Midbrain (tissue), 1 donor: ENCODE data around the gene SORL1.
"Not testable (repeated sequence)": the region's sequence is repeated elsewhere in the genome, so short reads cannot be mapped to it uniquely, and the experiment has no call there.

Experiments used
- DNase-seq: peaks from one replicate; lab custom pipeline; 2025; lab: John Stamatoyannopoulos, UW

Gene SORL1, protein sequence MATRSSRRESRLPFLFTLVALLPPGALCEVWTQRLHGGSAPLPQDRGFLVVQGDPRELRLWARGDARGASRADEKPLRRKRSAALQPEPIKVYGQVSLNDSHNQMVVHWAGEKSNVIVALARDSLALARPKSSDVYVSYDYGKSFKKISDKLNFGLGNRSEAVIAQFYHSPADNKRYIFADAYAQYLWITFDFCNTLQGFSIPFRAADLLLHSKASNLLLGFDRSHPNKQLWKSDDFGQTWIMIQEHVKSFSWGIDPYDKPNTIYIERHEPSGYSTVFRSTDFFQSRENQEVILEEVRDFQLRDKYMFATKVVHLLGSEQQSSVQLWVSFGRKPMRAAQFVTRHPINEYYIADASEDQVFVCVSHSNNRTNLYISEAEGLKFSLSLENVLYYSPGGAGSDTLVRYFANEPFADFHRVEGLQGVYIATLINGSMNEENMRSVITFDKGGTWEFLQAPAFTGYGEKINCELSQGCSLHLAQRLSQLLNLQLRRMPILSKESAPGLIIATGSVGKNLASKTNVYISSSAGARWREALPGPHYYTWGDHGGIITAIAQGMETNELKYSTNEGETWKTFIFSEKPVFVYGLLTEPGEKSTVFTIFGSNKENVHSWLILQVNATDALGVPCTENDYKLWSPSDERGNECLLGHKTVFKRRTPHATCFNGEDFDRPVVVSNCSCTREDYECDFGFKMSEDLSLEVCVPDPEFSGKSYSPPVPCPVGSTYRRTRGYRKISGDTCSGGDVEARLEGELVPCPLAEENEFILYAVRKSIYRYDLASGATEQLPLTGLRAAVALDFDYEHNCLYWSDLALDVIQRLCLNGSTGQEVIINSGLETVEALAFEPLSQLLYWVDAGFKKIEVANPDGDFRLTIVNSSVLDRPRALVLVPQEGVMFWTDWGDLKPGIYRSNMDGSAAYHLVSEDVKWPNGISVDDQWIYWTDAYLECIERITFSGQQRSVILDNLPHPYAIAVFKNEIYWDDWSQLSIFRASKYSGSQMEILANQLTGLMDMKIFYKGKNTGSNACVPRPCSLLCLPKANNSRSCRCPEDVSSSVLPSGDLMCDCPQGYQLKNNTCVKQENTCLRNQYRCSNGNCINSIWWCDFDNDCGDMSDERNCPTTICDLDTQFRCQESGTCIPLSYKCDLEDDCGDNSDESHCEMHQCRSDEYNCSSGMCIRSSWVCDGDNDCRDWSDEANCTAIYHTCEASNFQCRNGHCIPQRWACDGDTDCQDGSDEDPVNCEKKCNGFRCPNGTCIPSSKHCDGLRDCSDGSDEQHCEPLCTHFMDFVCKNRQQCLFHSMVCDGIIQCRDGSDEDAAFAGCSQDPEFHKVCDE (N-terminal part only)

GRCh38 chr11:121451986-121452608 lies at the start of gene SORL1:
TSS of gene SORL1 (plus strand) at chr11:121452314. CDS start at chr11:121452332, 18 bp downstream.
- peak; percentile 83 for DNase-seq

GRCh38 chr11:121405646-121406045 lies 46.5 kb upstream of the SORL1 start:
- DNase-seq, result no peak

DNA sequence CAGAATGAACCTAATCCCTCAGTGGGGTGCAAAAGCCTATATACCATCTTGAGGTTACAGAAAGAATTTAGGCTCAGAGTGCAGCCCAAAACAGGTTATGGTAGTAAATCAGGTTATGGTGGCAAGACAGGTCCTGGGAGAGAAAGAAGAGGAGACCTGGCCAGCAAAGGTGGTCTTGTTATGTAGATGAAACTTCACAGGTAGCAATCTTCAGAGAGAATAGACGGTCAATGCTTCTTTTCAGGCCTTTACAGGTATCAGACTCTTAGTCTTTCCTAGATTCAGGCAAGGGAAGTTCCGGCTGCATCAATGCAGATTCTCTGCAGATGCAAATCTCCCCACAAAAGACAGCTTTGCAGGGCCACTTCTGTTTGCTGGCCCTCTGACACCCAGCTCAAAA lies 45.8 kb upstream of the SORL1 start:
- no peak for DNase-seq

GRCh38 chr11:121408830-121409229 lies 43.3 kb upstream of the SORL1 start:
- DNase-seq, result no peak

DNA sequence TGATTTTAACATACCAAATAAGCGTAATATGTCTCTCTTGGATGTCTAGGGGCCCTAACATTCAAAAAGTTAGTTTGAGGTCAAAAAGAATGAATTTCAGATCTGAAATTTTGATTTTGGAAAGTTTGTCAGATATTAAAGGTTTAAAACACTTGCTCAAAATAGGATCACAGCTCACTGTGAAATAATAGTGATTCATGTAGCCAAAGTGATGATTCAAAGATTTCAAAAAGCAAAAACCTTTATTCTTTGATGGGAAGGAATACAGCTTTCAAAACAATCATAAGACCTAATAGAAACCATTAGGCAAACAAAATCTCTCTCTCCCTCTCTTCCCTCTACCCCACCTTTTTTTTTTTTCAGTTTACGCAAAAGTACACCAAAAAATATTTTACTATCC lies 42.1 kb upstream of the SORL1 start:
- not testable (repeated sequence) for DNase-seq

DNA sequence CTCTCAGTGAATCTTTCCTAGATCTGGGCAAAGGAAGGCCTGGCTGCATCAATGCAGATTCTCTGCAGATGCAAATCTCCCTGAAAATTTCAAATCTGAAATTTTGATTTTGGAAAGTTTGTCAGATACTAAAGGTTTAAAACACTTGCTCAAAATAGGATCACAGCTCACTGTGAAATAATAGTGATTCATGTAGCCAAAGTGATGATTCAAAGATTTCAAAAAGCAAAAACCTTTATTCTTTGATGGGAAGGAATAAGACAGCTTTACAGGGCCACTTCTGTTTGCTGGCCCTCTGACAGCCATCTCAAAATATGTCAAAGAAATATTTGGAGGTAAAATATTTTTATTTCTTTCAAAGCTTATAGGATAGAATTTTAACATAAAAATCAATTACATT lies 40.8 kb upstream of the SORL1 start:
- DNase-seq, result not testable (repeated sequence)

DNA sequence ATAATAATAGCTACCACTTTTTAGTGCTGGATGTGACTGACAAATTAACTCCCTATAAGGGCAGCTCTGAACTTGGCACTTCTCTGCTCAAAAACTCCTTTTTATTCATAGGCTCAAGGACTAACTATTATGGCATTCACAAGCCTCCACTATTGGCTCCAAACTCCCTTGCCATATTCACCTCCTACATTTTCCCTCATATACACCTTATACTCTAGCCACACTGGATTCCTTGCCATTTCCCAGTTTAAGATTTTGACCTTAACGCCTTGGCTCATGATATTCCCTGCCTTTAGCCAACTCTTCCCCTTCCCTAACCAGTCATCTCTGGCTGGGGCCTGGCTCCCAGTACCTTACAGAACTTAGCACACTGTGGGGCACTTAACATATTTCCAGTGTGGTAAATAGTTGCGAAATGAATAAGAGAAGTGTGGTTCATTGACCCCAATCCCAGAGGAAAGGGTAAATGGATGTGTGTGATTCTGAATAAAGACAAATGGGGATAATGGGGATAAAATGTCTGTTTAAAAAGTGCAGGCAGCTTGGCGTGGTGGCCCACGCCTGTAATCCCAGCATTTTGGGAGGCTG lies 40.0 kb upstream of the SORL1 start:
- no peak for DNase-seq

DNA sequence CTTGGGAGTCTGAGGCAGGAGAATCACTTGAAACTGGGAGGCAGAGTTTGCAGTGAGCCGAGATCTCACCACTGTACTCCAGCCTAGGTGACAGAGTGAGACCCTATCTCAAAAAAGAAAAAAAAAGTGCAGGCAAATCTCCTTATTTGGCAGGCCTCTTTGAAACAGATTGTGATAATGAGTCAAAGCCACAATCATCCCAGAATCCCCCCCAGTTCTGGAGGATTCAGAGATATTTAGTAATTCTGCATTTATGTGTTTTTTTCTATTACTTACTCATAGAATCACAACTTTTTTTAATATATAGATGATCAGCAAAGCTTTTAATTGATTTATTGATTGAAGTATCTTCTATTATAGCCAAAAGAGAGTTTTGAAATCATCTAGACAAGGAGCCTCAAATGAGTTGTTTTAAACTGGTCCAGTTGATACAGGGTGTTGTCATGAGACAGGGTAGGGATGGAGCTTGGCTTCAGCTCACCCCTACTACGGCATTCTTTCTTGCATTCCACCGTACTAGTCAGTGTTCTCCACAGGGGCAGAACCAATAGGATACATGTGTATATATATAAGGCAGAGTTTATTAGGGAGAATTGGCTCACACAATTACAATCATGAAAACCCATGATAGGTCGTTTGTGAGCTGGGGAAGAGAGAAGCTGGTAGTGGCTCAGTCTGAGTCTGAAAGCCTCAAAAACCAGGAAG lies 39.3 kb upstream of the SORL1 start:
- no peak for DNase-seq

DNA sequence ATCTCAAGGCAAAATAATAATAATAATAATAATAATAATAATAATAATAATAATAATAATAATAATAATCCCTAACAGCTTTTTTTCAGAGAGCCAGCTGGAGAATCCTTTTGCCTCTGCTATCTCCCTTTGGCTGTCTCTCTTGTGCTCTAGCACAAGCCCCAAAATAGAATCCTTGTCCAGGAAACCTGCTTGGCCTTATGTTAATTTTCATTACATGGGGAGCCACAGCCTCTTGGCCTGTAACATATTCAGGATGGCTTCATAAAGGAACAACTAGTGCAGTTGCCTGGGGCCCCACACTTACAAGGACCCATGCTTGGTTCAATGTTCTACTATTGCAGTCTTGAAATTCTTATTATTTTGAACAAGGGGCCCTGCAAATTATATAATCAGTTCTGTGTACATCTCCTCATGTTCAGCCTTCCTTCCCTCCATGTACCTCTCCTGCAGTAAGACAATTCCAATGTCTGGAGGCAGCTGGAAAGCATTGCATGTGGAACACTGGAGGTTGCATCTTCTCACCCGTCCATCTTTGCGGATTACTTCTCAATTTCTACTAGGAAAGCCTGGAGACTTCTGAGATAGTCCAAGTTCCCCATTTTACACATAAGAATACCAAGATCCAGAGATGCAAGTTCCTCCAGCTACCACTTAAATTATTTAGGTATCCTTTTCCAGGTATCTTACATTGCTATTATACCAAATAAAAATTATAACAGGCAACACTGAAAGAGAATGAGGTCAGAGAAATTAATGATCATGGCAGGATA lies 37.8 kb upstream of the SORL1 start:
- DNase-seq, result peak; percentile 2

DNA sequence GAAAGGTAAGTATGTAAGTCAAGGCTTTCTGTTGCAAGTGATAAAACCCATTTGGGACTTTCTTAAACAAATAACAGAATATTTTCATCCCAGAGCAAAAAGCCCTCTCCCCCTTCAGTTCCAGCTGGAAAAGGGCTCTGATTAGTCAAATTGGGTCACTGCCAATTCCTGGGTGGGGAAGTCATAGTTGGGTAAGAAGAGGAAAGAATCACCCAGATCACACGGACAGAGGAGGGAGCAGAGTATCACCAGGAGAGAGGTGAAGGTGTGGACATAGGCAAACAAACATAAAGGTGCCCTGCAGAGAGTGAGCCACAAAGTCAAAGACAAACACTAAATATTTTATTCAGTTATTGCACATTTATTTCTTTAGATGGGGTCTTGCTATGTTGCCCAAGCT lies 36.3 kb upstream of the SORL1 start:
- no peak for DNase-seq

GRCh38 chr11:121417055-121417551 lies 35.0 kb upstream of the SORL1 start:
- DNase-seq, result peak; percentile 72

GRCh38 chr11:121417607-121418006 lies 34.5 kb upstream of the SORL1 start:
- no peak for DNase-seq

DNA sequence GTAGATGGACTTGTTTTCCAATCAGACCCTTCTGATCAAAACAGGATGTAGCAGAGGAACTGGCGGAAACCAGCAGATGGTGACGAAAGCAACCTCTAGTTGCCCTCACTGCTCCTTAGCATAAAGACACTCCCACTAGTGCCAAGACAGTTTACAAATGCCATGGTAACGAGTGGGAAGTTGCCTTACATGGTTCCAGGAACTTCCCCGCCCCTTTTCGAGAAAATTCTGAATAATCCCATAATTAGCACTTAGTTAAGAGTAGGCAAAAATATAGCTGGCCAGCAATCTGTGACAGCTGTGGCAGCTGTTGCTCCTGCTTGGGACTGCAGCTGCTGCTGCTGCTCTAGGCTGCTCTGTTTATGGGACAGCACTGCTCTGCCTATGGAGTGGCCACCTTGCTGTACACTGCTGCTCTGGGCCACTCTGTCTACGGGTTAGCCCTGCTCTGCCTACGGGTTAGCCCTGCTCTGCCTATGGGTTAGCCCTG lies 33.4 kb upstream of the SORL1 start:
- peak; percentile 1 for DNase-seq

DNA sequence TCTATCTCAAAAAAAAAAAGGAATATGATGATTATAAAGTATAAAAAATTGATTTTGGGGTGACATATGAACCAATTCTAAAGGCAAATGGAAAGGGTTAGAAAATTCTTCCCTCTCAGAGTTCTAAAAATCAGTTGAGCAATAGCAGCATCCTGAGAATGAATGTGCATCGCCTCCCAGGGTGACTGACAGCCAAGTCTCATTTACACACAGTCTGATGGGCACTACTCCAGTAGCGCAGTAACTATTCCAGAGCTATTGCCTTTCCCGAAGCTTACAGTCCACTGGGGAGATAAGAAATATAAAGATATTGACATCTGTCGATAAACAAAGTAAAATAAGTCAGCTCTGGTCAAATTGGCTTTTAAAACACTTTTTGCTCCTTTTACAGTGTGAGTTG lies 32.3 kb upstream of the SORL1 start:
- no peak for DNase-seq

- DNase-seq, result no peak
These were observed 31.7 kb upstream of the SORL1 start for GRCh38 chr11:121420398-121420797.

DNA sequence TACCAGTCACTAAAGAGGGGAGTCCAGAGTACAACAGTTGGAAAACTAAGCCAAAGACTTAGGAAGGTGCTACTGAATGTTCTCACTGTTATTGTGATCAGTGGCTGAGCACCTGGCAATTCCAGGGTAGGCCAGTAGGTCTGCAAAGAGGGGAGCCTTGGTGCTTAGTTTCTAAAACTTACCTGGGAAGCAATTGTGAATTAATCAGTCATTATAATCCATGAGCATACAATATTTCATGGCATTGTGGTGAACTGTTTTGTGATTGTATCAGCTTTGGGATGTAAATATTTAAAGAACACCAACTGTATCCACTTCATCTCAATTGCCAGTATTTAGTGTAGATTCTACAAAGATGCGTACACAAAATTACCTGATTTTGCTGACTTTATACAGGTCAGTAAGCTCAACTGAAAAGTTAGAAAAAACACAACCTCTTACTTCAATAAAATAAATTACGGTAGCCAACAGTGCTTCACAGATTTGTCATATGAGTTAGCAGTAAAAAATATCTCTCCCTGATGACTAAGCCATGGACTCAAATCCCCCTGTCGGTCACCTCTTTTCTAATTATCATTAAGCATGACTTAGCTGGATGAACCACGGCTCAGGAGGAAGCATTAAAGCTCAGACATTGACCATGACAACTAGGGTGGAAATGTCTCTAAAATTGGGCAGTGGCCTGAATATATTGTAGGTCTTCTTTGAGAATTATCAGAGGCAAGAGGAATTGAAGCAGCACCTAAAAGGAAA lies 30.8 kb upstream of the SORL1 start:
- no peak for DNase-seq

DNA sequence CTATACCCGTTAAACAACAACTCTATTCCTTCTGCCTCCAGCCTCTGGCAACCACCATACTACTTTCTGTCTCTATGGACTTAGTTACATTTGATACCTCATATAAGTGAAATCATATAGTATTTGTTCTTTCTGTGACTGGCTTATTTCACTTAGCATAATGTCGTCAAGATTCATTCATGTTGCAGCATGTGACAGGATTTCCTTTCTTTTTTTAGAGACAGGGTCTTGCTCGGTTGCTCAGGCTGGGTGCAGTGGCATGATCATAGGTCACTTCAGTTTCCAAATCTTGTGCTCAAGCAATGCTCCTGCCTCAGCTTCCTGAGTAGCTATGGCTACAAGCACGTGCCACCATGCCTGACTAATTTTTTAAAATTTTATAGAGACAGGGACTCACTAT lies 29.4 kb upstream of the SORL1 start:
- no peak for DNase-seq

- no peak for DNase-seq
These were observed 26.3 kb upstream of the SORL1 start for GRCh38 chr11:121425828-121426227.
